PFSK-1 (cell line): ENCODE results near the gene RPL10.

Experiments used
- FOXP2 ChIP-seq: optimal IDR thresholded peaks from 2 replicates; pipeline ENCODE3; 2011; ENCODE audit warnings: borderline replicate concordance, control low read depth, inconsistent platforms; ENCODE audit not compliant: insufficient read depth; ENCODE audit errors: extremely low read length, extremely low read depth
- POLR2AphosphoS5 ChIP-seq: IDR thresholded peaks from 2 replicates; pipeline ENCODE4 v1.6.1; 2012; ENCODE audit warnings: low read depth, mild to moderate bottlenecking, control low read depth, low read length, moderate library complexity
- REST ChIP-seq, 2 experiments: IDR thresholded peaks; 2 replicates each; pipeline versions ENCODE4 v1.6.1 to v1.8.0; 2011 to 2012; ENCODE audit warnings: low read depth in 2 of 2, low read length in 2 of 2, control low read depth in 1 of 2, inconsistent platforms in 1 of 2, mild to moderate bottlenecking in 1 of 2, moderate library complexity in 1 of 2; ENCODE audit not compliant: insufficient read depth in 1 of 2
- SIN3A ChIP-seq: IDR thresholded peaks from 2 replicates; pipeline ENCODE4 v1.6.1; 2012; ENCODE audit warnings: mild to moderate bottlenecking, low read length, moderate library complexity, borderline replicate concordance; ENCODE audit not compliant: insufficient read depth

- TF ChIP-seq SIN3A, result no peak
- no peak for TF ChIP-seq FOXP2
- no peak for TF ChIP-seq POLR2AphosphoS5
- TF ChIP-seq REST (IDR thresholded peaks at IDR 0.05; ENCODE audit: insufficient read depth in 1 of 2, low read depth in 2 of 2, low read length in 2 of 2), result no peak
Measured at GRCh38 chrX:154449618-154450017, 51.4 kb downstream of the RPL10 start.
